ACC112 (cell line): ENCODE measurements around the gene SMIM24.

Source experiments
- H2AFZ ChIP-seq: fragments of 200-600 bp; sonication (generic); one replicate; pipeline ENCODE4 v1.6.0; 2017; ENCODE audit warnings: antibody characterized with exemption, low read length; ENCODE audit not compliant: unreplicated experiment
- H3K27ac ChIP-seq: fragments of 200-600 bp; sonication (generic); 2 replicates; pipeline ENCODE4 v1.5.1; 2014; ENCODE audit warnings: low read depth, mild to moderate bottlenecking, antibody characterized with exemption, low read length, moderate library complexity
- H3K27me3 ChIP-seq: fragments of 200-600 bp; sonication (generic); 2 replicates; pipeline ENCODE4 v1.6.1; 2014; ENCODE audit warnings: mild to moderate bottlenecking, antibody characterized with exemption, low read length, moderate library complexity, mixed read lengths; ENCODE audit not compliant: insufficient read depth
- H3K36me3 ChIP-seq: fragments of 200-600 bp; sonication (generic); 2 replicates; pipeline ENCODE4 v1.6.1; 2016; ENCODE audit warnings: mild to moderate bottlenecking, antibody characterized with exemption, low read length, moderate library complexity, mixed read lengths; ENCODE audit not compliant: insufficient read depth
- H3K4me1 ChIP-seq: fragments of 200-600 bp; sonication (generic); one replicate; pipeline ENCODE4 v1.6.1; 2016; ENCODE audit warnings: low read length, mixed read lengths; ENCODE audit not compliant: insufficient read depth, unreplicated experiment, control insufficient read depth
- H3K4me3 ChIP-seq: fragments of 200-600 bp; sonication (generic); 2 replicates; pipeline ENCODE4 v1.5.1; 2014; ENCODE audit warnings: mild to moderate bottlenecking, low read depth, low read length
- H3K79me2 ChIP-seq: fragments of 200-600 bp; sonication (generic); one replicate; pipeline ENCODE4 v1.6.0; 2016; ENCODE audit warnings: low read length; ENCODE audit not compliant: control insufficient read depth, unreplicated experiment, insufficient read depth

SMIM24 gene

DNA sequence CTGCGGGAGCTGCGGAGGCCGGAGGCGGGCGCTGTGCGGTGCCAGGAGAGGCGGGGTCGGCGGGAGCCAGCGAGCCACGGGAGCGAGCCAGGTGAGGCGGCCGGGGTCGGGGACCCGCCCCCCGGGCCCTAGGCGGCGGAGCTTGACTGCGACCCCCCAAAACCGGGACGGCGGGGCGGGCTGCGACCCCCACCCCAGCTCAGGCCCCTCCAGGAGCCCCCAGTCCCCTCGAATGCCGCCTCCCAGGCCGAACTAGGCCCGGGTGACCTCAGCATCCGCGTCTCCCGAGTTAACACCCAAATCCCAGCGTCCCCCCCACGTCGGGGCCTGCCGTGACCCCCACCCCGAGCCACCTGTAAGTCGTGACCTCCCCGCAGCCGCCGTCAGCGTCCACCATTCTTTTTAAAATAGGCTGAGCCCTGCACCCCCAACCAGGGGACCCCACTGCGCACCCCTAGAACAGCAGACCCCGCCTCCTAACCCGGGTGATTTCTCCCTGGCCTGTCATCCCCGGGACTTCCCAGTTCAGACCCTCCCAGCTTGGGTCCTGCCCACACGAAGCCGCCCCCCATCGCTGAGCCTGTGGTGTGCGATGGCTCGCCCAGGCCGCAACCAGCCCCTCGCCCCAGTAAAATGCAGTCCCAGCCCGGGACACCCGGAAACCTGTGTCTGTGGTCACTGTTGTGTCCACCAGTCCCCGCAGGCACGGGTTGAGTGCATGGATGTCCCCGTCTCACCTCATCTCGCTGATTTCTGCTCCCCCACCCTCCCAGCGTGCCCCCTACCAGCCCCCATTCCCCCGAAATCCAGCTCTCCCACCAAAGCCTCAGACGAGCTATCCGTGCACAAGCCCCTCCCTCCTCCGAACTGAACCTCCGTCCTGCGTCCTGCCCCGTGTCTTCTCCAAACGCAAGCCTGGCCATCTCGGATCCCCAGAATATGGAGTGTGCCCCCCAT lies 26.3 kb upstream of the SMIM24 start:
- peak overlapping the region; percentile 81 for H3K4me3 ChIP-seq
- peaks cover 16% of the 10 kb centered on the region for H3K4me1 ChIP-seq
- peak overlapping the region; percentile 38; the same call in 1 of the 2 replicates for H3K27ac ChIP-seq
- no peaks in the 10 kb centered on the region for H3K27me3 ChIP-seq
- no peaks in the 10 kb centered on the region for H3K36me3 ChIP-seq
- H2AFZ ChIP-seq, result peak overlapping the region; percentile 56
- H3K79me2 ChIP-seq, result peaks cover 54% of the 10 kb centered on the region

GRCh38 chr19:3505598-3506383 lies 25.5 kb upstream of the SMIM24 start, which contains the start of gene FZR1:
FZR1 (plus strand) TSS chr19:3506311; CDS start chr19:3522990, 16,679 bp downstream.
- H3K36me3 ChIP-seq, result no peaks in the 10 kb centered on the region
- H2AFZ ChIP-seq, result peak within 1 kb of the TSS; percentile 94
- peak within 1 kb of the TSS; percentile 87 for H3K4me3 ChIP-seq
- H3K27ac ChIP-seq, result peak within 1 kb of the TSS; percentile 77
- peaks cover 45% of the 10 kb centered on the region for H3K79me2 ChIP-seq
- H3K4me1 ChIP-seq, result peaks cover 16% of the 10 kb centered on the region
- H3K27me3 ChIP-seq, result no peaks in the 10 kb centered on the region

DNA sequence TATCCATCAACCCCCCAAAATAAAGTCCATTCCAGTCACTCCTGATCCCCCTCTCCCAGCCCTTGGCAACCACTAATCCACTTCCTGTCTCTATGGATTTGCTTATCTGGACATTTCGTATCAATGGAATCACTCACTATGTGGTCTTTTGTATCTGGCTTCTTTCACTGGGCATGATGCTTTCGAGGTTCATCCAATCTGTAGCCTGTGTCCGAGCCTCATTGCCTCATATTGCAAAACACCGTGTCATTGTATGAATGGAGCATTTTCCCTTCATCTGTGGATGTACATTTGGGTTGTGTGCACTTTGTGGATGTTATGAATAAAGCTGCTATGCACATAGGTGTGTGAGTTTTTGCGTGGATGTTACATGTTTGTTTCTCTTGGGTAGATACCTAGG lies 24.4 kb upstream of the SMIM24 start:
- peaks cover 13% of the 10 kb centered on the region for H3K4me1 ChIP-seq
- H3K27ac ChIP-seq, result no peak overlapping the region
- H3K27me3 ChIP-seq, result no peaks in the 10 kb centered on the region
- peaks cover 41% of the 10 kb centered on the region for H3K79me2 ChIP-seq
- H3K4me3 ChIP-seq, result no peak overlapping the region
- no peaks in the 10 kb centered on the region for H3K36me3 ChIP-seq
- H2AFZ ChIP-seq, result no peak overlapping the region

DNA sequence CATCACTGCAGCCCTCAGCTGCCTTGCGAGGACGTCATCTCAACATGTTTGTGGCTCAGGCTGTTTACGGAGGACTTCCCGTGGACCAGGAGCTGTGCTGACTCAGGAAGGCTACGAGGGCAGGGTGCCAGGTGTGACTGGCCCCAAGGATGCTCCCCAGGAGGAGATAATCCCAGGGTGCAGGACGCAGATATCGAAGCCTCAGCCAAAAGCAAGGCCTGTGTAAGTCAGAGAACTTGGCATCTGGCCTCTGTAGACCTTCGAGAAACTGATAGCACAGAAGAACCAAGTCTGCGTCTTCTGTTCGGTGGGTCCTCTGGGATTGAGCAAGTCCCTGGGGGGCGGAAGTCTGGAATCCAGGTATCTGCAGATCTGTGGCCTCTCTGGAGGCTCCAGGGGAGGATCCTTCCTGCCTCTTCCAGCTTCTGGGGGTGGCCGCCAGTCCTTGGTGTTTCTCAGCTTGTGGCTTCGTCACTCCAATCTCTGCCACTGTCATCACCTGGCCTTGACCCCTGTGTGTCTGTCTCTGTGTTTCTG lies 22.8 kb upstream of the SMIM24 start:
- Histone ChIP-seq H3K79me2 (peaks cover 36% of the 10 kb centered on the region), H3K27ac (no peak overlapping the region), H3K36me3 (no peaks in the 10 kb centered on the region), H2AFZ (no peak overlapping the region), H3K4me3 (no peak overlapping the region), H3K27me3 (no peaks in the 10 kb centered on the region), H3K4me1 (peaks cover 5% of the 10 kb centered on the region)

GRCh38 chr19:3501780-3502179 lies 21.5 kb upstream of the SMIM24 start:
- Histone ChIP-seq H3K4me3 (no peak overlapping the region), H3K4me1 (no peaks in the 10 kb centered on the region), H3K27me3 (no peaks in the 10 kb centered on the region), H2AFZ (no peak overlapping the region), H3K79me2 (peaks cover 30% of the 10 kb centered on the region), H3K27ac (no peak overlapping the region), H3K36me3 (no peaks in the 10 kb centered on the region)

- Histone ChIP-seq H3K4me3 (peak within 1 kb of the TSS; percentile 95), H3K36me3 (no peaks in the 10 kb centered on the region), H2AFZ (peak within 1 kb of the TSS; percentile 83), H3K79me2 (peaks cover 24% of the 10 kb centered on the region), H3K27ac (peak within 1 kb of the TSS; percentile 90), H3K4me1 (no peaks in the 10 kb centered on the region), H3K27me3 (no peaks in the 10 kb centered on the region)
These were observed 20.2 kb upstream of the SMIM24 start, which contains the start of gene DOHH for GRCh38 chr19:3500429-3501101. DOHH (minus strand) TSS chr19:3500674; CDS start chr19:3496814, 3,860 bp downstream.

DNA sequence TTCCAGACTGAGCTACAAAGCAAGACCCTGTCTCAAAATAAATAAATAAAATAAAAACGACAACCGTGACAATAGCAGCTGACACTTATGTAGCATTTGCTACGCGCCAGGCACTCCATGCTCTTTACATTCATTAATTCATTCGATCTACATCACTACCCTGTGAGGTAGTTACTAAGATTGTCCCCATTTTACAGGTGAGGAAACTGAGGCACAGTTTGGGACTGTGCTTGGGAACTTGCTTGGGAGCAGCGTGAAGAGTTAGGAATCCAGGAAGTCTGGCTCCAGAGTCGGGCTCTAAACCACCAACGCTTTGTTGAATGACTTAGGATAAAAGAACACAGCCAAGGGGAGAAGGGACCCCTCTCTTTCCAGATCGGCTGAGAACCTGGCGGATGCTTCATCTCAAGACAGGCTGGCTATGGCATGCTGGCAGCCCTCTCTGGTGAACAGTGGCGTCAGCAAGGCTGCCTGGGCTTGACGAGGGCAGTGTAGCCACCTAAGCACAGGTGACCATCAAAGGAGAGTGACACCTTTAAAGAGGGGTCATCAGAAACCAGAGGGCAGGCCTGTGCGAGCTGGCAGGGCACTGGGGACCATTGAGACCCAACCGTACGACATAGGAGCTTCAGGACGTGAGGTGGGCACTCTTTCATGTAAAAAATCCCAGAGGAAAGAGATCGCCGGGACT lies 19.6 kb upstream of the SMIM24 start:
- peak overlapping the region; percentile 83 for H2AFZ ChIP-seq
- H3K79me2 ChIP-seq, result peaks cover 24% of the 10 kb centered on the region
- H3K36me3 ChIP-seq, result no peaks in the 10 kb centered on the region
- H3K4me3 ChIP-seq, result peak overlapping the region; percentile 95
- H3K27ac ChIP-seq, result peak overlapping the region; percentile 90
- H3K4me1 ChIP-seq, result no peaks in the 10 kb centered on the region
- H3K27me3 ChIP-seq, result no peaks in the 10 kb centered on the region

GRCh38 chr19:3497757-3498520 lies 17.6 kb upstream of the SMIM24 start:
- Histone ChIP-seq H3K4me1 (no peaks in the 10 kb centered on the region), H3K36me3 (0 out of 2 replicates have a peak, but pooled peaks cover 3% of the 10 kb centered on the region), H3K79me2 (peaks cover 24% of the 10 kb centered on the region), H2AFZ (no peak overlapping the region), H3K27me3 (no peaks in the 10 kb centered on the region), H3K27ac (no peak overlapping the region), H3K4me3 (no peak overlapping the region)
